HG03460 (cell line): ENCODE measurements around the gene OGN.

Source experiments
- ATAC-seq: cut with Tn5 transposase; IDR thresholded peaks from one replicate; pipeline ENCODE4 v1.9.1; 2021; ENCODE audit not compliant: unreplicated experiment

The OGN gene

GRCh38 chr9:92406477-92406876 is 2.1 kb upstream of the OGN start:
- peak; percentile 70 for ATAC-seq

GRCh38 chr9:92405818-92406217 is 1.4 kb upstream of the OGN start:
- no peak for ATAC-seq

GRCh38 chr9:92402826-92403745 is 1.3 kb downstream of the OGN start:
- ATAC-seq, result no peak

GRCh38 chr9:92402360-92402759 is 2.0 kb downstream of the OGN start:
- ATAC-seq, result no peak

- no peak for ATAC-seq
These were observed 6.5 kb downstream of the OGN start for GRCh38 chr9:92397853-92398252.

GRCh38 chr9:92395617-92396016 is 8.8 kb downstream of the OGN start:
- ATAC-seq, result no peak

GRCh38 chr9:92393686-92394085 is 10.7 kb downstream of the OGN start:
- ATAC-seq, result no peak

GRCh38 chr9:92392690-92393089 is 11.7 kb downstream of the OGN start:
- ATAC-seq, result no peak

- ATAC-seq, result no peak
These were observed 18.4 kb downstream of the OGN start for GRCh38 chr9:92385953-92386352.

GRCh38 chr9:92385477-92385876 is 18.9 kb downstream of the OGN start:
- ATAC-seq, result no peak

GRCh38 chr9:92385001-92385400 is 19.4 kb downstream of the OGN start:
- no peak for ATAC-seq

GRCh38 chr9:92384375-92384774 is 20.0 kb downstream of the OGN start:
- no peak for ATAC-seq

- ATAC-seq, result no peak
These were observed 22.6 kb downstream of the OGN start for GRCh38 chr9:92381775-92382174.

- ATAC-seq, result no peak
These were observed 23.8 kb downstream of the OGN start for GRCh38 chr9:92380603-92381002.

- ATAC-seq, result no peak
These were observed 25.4 kb downstream of the OGN start for GRCh38 chr9:92378865-92379560.

GRCh38 chr9:92377876-92378275 is 26.5 kb downstream of the OGN start:
- ATAC-seq, result no peak

GRCh38 chr9:92373167-92373566 is 31.2 kb downstream of the OGN start:
- no peak for ATAC-seq

- no peak for ATAC-seq
These were observed 35.3 kb downstream of the OGN start for GRCh38 chr9:92369075-92369474.

GRCh38 chr9:92360083-92360482 is 44.3 kb downstream of the OGN start:
- ATAC-seq, result no peak

- no peak for ATAC-seq
These were observed 44.9 kb downstream of the OGN start for GRCh38 chr9:92359394-92359995.

GRCh38 chr9:92353051-92353450 is 51.3 kb downstream of the OGN start:
- ATAC-seq, result no peak

- ATAC-seq, result no peak
These were observed 53.6 kb downstream of the OGN start for GRCh38 chr9:92350740-92351133.
